Measurements from ENCODE around the gene CD2AP.

The CD2AP gene

GRCh38 chr6:47525330-47526057 lies 47.9 kb downstream of the CD2AP start:
- Histone ChIP-seq H3K79me2 (ENCODE audit: control insufficient read depth, insufficient read depth, low read length) (peaks cover 32% of the 10 kb centered on the region), H3K56ac (ENCODE audit: low read length) (no peak overlapping the region), H3K27ac (ENCODE audit: low read depth, low read length) (no peak overlapping the region), H3K79me1 (ENCODE audit: low read length) (peaks cover 6% of the 10 kb centered on the region), H3K4me3 (ENCODE audit: low read length) (no peak overlapping the region), H4K8ac (ENCODE audit: low read depth, low read length) (no peak overlapping the region), H3K27me3 (ENCODE audit: insufficient read depth, low read length, poor library complexity) (no peaks in the 10 kb centered on the region), H2AK5ac (ENCODE audit: low read length) (no peak overlapping the region), H3K4me2 (ENCODE audit: low read length) (no peak overlapping the region), H3K23ac (ENCODE audit: low read length) (no peak overlapping the region), H3K18ac (ENCODE audit: low read length) (no peak overlapping the region), H2BK15ac (replicated peaks; ENCODE audit: low read depth) (no peak overlapping the region), H3K4me1 (ENCODE audit: control insufficient read depth, low read depth, low read length) (no peaks in the 10 kb centered on the region), H2BK5ac (ENCODE audit: low read length) (no peak overlapping the region), H3K36me3 (ENCODE audit: control insufficient read depth, insufficient read depth, low read length) (no peaks in the 10 kb centered on the region), H2BK120ac (ENCODE audit: low read depth, low read length) (no peak overlapping the region), H3K9ac (ENCODE audit: low read length) (no peak overlapping the region), H4K5ac (ENCODE audit: low read length) (no peak overlapping the region), H3K4ac (ENCODE audit: low read depth, low read length) (no peak overlapping the region)
- WGBS (ENCODE audit: extremely low coverage, insufficient coverage, low lambda C conversion rate), result no CpG with 5 or more reads among the region's 2 CpGs
- no peak for DNase-seq

- DNase-seq, result no peak
Observed at GRCh38 chr6:47527274-47527673, 49.7 kb downstream of the CD2AP start.

GRCh38 chr6:47529734-47530133 lies 52.1 kb downstream of the CD2AP start:
- Histone ChIP-seq H2BK5ac (ENCODE audit: low read length) (no peak overlapping the region), H2AK5ac (ENCODE audit: low read length) (no peak overlapping the region), H3K27me3 (ENCODE audit: insufficient read depth, low read length, poor library complexity) (no peaks in the 10 kb centered on the region), H3K4me3 (ENCODE audit: low read length) (no peak overlapping the region), H3K79me2 (ENCODE audit: control insufficient read depth, insufficient read depth, low read length) (peaks cover 28% of the 10 kb centered on the region), H3K4me1 (ENCODE audit: control insufficient read depth, low read depth, low read length) (no peaks in the 10 kb centered on the region), H4K5ac (ENCODE audit: low read length) (no peak overlapping the region), H3K56ac (ENCODE audit: low read length) (no peak overlapping the region), H2BK15ac (replicated peaks; ENCODE audit: low read depth) (no peak overlapping the region), H3K23ac (ENCODE audit: low read length) (no peak overlapping the region), H3K18ac (ENCODE audit: low read length) (no peak overlapping the region), H3K36me3 (ENCODE audit: control insufficient read depth, insufficient read depth, low read length) (no peaks in the 10 kb centered on the region), H3K4ac (ENCODE audit: low read depth, low read length) (no peak overlapping the region), H3K79me1 (ENCODE audit: low read length) (peaks cover 4% of the 10 kb centered on the region), H3K9ac (ENCODE audit: low read length) (no peak overlapping the region), H2BK120ac (ENCODE audit: low read depth, low read length) (no peak overlapping the region), H3K4me2 (ENCODE audit: low read length) (no peak overlapping the region), H3K27ac (ENCODE audit: low read depth, low read length) (no peak overlapping the region), H4K8ac (ENCODE audit: low read depth, low read length) (no peak overlapping the region)
- no CpG with 5 or more reads among the region's 5 CpGs for WGBS (ENCODE audit: extremely low coverage, insufficient coverage, low lambda C conversion rate)
- DNase-seq, result peak; percentile 39

More at GRCh38 chr6:47527274-47527673, 49.7 kb downstream of the CD2AP start:
- H4K5ac ChIP-seq (ENCODE audit: low read length), result no peak overlapping the region
- H3K9ac ChIP-seq (ENCODE audit: low read length), result no peak overlapping the region
- no peak overlapping the region for H3K18ac ChIP-seq (ENCODE audit: low read length)
- no peak overlapping the region for H3K4ac ChIP-seq (ENCODE audit: low read depth, low read length)
- no peak overlapping the region for H3K23ac ChIP-seq (ENCODE audit: low read length)
- no peak overlapping the region for H3K27ac ChIP-seq (ENCODE audit: low read depth, low read length)
- H3K79me2 ChIP-seq (ENCODE audit: control insufficient read depth, insufficient read depth, low read length), result peaks cover 30% of the 10 kb centered on the region
- no peak overlapping the region for H2BK5ac ChIP-seq (ENCODE audit: low read length)
- H2BK120ac ChIP-seq (ENCODE audit: low read depth, low read length), result no peak overlapping the region
- H3K79me1 ChIP-seq (ENCODE audit: low read length), result peaks cover 4% of the 10 kb centered on the region
- no peaks in the 10 kb centered on the region for H3K27me3 ChIP-seq (ENCODE audit: insufficient read depth, low read length, poor library complexity)
- no peak overlapping the region for H4K8ac ChIP-seq (ENCODE audit: low read depth, low read length)
- no peak overlapping the region for H3K4me2 ChIP-seq (ENCODE audit: low read length)
- H3K4me3 ChIP-seq (ENCODE audit: low read length), result no peak overlapping the region
- H2AK5ac ChIP-seq (ENCODE audit: low read length), result no peak overlapping the region
- no peaks in the 10 kb centered on the region for H3K36me3 ChIP-seq (ENCODE audit: control insufficient read depth, insufficient read depth, low read length)
- no peaks in the 10 kb centered on the region for H3K4me1 ChIP-seq (ENCODE audit: control insufficient read depth, low read depth, low read length)
- H2BK15ac ChIP-seq (replicated peaks; ENCODE audit: low read depth), result no peak overlapping the region
- H3K56ac ChIP-seq (ENCODE audit: low read length), result no peak overlapping the region

GRCh38 chr6:47532981-47533585 lies 55.5 kb downstream of the CD2AP start:
- H3K4ac ChIP-seq (ENCODE audit: low read depth, low read length), result no peak overlapping the region
- no peaks in the 10 kb centered on the region for H3K27me3 ChIP-seq (ENCODE audit: insufficient read depth, low read length, poor library complexity)
- H2BK5ac ChIP-seq (ENCODE audit: low read length), result no peak overlapping the region
- no peak overlapping the region for H3K4me3 ChIP-seq (ENCODE audit: low read length)
- H3K27ac ChIP-seq (ENCODE audit: low read depth, low read length), result no peak overlapping the region
- no peak overlapping the region for H2BK15ac ChIP-seq (replicated peaks; ENCODE audit: low read depth)
- H3K23ac ChIP-seq (ENCODE audit: low read length), result no peak overlapping the region
- no peak overlapping the region for H3K9ac ChIP-seq (ENCODE audit: low read length)
- H2BK120ac ChIP-seq (ENCODE audit: low read depth, low read length), result no peak overlapping the region
- H4K5ac ChIP-seq (ENCODE audit: low read length), result no peak overlapping the region
- H4K8ac ChIP-seq (ENCODE audit: low read depth, low read length), result no peak overlapping the region
- DNase-seq, result no peak
- no peak overlapping the region for H3K56ac ChIP-seq (ENCODE audit: low read length)
- H3K79me1 ChIP-seq (ENCODE audit: low read length), result peaks cover 2% of the 10 kb centered on the region
- H3K4me1 ChIP-seq (ENCODE audit: control insufficient read depth, low read depth, low read length), result no peaks in the 10 kb centered on the region
- WGBS (ENCODE audit: extremely low coverage, insufficient coverage, low lambda C conversion rate), result no CpG with 5 or more reads among the region's 1 CpG
- H3K79me2 ChIP-seq (ENCODE audit: control insufficient read depth, insufficient read depth, low read length), result peaks cover 16% of the 10 kb centered on the region
- no peak overlapping the region for H3K4me2 ChIP-seq (ENCODE audit: low read length)
- H3K36me3 ChIP-seq (ENCODE audit: control insufficient read depth, insufficient read depth, low read length), result no peaks in the 10 kb centered on the region
- no peak overlapping the region for H3K18ac ChIP-seq (ENCODE audit: low read length)
- no peak overlapping the region for H2AK5ac ChIP-seq (ENCODE audit: low read length)

- Histone ChIP-seq H3K79me1 (ENCODE audit: low read length) (peaks cover 2% of the 10 kb centered on the region), H4K5ac (ENCODE audit: low read length) (no peak overlapping the region), H3K4me2 (ENCODE audit: low read length) (no peak overlapping the region), H2BK120ac (ENCODE audit: low read depth, low read length) (no peak overlapping the region), H3K4me3 (ENCODE audit: low read length) (no peak overlapping the region), H3K18ac (ENCODE audit: low read length) (no peak overlapping the region), H2BK15ac (replicated peaks; ENCODE audit: low read depth) (no peak overlapping the region), H3K23ac (ENCODE audit: low read length) (no peak overlapping the region), H3K9ac (ENCODE audit: low read length) (no peak overlapping the region), H3K56ac (ENCODE audit: low read length) (no peak overlapping the region), H2BK5ac (ENCODE audit: low read length) (no peak overlapping the region), H2AK5ac (ENCODE audit: low read length) (no peak overlapping the region), H3K27me3 (ENCODE audit: insufficient read depth, low read length, poor library complexity) (no peaks in the 10 kb centered on the region), H3K27ac (ENCODE audit: low read depth, low read length) (no peak overlapping the region), H3K79me2 (ENCODE audit: control insufficient read depth, insufficient read depth, low read length) (peaks cover 11% of the 10 kb centered on the region), H3K36me3 (ENCODE audit: control insufficient read depth, insufficient read depth, low read length) (no peaks in the 10 kb centered on the region), H3K4ac (ENCODE audit: low read depth, low read length) (no peak overlapping the region), H3K4me1 (ENCODE audit: control insufficient read depth, low read depth, low read length) (no peaks in the 10 kb centered on the region), H4K8ac (ENCODE audit: low read depth, low read length) (no peak overlapping the region)
- no peak for DNase-seq
Observed at GRCh38 chr6:47534063-47534462, 56.5 kb downstream of the CD2AP start.

All from mesendoderm (in vitro differentiated cells).